ENCODE measurements around the gene UST.
"Not testable (repeated sequence)": the region's sequence is repeated elsewhere in the genome, so short reads cannot be mapped to it uniquely, and the experiment has no call there.

The UST gene

GRCh38 chr6:148983966-148984365 is 237.1 kb downstream of the UST start:
- no peak for DNase-seq

DNA sequence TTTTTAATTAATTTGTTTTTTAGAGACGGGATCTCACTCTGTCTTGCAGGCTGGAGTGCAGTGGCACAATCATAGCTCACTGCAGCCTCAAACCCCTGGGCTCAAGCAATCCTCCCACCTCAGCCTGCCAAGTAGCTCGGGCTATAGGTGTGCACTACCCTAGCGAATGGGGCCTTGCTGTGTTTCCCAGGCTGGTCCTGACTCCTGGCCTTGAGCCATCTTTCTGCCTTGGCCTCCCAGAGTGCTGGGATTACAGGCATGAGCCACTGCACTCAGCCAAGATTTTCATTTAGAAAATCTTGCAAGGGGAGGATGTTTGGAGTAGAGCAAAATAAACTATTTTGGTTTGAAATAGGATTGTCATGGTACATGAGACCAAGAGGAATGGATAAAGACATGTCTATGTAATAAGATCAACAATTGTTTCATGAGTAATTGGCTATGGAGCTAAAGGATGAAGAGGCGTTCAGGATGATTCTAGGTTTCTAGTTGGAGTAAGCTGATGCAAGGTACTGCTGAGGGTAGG is 237.8 kb downstream of the UST start:
- no peak for DNase-seq

DNA sequence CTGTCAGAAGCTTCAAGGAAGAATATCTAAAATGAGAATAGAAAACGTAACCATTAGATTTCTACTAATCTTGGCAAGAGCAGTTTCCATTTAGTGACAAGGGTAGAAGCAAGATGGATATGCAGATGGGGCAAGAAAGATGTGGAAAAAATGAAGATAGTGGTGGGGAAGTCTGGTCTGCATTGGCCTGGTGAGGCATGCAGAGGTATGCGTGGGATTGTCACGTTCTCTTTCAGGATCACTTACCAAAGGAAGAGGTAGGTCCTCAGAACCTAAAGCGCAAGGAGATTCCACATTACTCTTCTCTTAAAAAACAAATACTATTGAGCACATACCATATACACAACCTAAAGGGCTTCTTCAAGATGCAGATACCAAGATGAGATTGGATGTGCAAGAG is 238.7 kb downstream of the UST start:
- no peak for DNase-seq

GRCh38 chr6:148986608-148987007 is 239.8 kb downstream of the UST start:
- DNase-seq, result no peak

GRCh38 chr6:148987982-148988381 is 241.2 kb downstream of the UST start:
- DNase-seq, result no peak

DNA sequence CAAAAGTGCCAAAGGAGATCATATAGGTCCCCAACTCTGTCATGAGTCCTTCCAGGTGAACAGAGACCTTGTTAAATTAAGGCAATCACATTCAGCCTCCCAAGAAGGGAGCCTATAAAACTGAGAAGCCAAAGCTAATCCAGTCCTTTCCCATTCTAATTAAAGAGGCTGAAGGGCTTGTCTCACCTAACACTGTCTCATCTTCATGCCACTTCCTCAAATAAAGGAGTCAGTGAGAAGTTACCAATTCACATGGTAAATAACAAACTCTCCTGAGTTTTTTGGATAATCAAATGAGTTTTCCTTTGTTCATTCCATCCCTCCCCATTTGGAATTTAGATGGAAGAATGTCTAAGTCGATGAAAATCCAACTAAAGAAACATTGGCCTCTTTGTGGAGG is 242.8 kb downstream of the UST start:
- DNase-seq, result no peak

GRCh38 chr6:148990403-148990802 is 243.6 kb downstream of the UST start:
- no peak for DNase-seq

DNA sequence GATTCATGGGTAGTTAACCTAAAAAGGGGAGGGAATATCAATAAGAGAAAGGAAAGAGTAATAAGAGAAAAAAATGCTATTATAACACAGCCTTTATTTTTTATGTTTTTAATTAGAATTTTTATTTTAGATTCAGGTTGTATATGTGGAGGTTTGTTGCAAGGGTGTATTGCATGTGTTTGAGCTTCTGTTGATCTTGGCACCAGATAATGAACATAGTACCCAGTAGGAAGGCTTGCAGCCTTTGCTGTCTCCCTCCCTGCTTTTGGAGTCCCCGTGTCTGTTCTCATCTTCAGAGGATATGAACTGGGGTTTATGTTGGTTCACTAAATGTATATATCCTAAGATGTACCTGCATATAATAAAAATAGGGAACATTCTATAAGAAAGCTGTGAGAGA is 250.0 kb downstream of the UST start:
- no peak for DNase-seq

DNA sequence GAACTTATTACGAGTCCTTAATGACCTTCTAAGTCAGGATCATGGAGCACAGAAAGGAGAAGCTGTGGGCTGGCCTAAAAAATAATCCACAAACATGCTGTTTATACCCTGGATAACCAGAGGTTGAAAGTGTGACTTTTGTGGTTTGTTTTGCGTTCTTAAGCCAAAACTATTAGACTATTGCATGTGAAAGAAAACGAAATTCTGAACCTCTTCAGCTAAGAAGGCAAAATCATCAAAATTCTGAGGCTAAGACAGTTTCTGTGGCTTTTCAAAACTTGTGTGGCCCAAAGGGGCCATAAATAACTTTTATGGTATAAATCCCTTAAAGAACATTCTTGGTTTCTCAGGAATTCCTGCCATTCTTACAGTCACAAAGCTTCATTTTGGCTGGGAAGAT is 251.0 kb downstream of the UST start:
- DNase-seq, result no peak

- DNase-seq, result no peak
These were observed 251.9 kb downstream of the UST start for GRCh38 chr6:148998704-148999103.

- DNase-seq, result no peak
These were observed 252.7 kb downstream of the UST start for GRCh38 chr6:148999501-148999900.

- no peak for DNase-seq
These were observed 253.2 kb downstream of the UST start for GRCh38 chr6:148999929-149000468.

- no peak for DNase-seq
These were observed 254.6 kb downstream of the UST start for GRCh38 chr6:149001422-149001821.

GRCh38 chr6:149003560-149003959 is 256.7 kb downstream of the UST start:
- DNase-seq, result no peak

GRCh38 chr6:149004664-149005063 is 257.8 kb downstream of the UST start:
- DNase-seq, result no peak

GRCh38 chr6:149006236-149006635 is 259.4 kb downstream of the UST start:
- not testable (repeated sequence) for DNase-seq

DNA sequence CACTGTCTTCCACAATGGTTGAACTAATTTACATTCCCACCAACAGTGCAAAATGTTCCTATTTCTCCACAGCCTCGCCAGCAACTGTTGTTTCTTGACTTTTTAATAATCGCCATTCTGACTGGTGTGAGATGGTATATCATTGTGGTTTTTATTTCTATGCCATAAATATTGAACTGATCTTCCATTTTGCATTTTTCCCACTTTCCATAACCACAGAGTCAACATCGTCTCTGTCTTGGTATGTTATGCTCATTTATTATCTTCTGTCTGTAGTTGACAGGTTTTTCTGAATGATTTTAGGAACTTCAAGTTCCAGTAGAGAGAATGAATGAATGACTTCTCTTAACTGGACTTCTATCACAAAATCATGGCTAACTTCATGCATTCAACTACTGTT is 259.8 kb downstream of the UST start:
- DNase-seq, result no peak

DNA sequence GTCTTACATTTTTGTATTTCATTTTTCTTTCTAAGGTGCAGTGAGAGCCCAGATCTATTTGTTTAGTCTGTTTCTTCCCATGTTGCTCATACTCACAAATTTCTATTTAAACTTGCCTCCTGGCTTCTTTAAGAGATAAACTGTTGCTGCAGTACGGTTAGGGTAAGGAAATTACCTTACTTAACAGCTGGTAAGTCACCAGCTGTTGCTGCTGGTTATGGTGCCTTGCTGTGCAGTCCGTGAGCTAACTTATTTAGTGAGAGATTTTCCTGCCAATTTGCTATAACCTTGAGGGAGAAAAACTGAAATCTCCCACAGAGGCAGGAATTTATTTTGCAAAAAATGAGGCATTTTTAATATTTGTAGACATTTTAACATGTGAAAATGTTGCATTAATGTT is 261.0 kb downstream of the UST start:
- no peak for DNase-seq

- no peak for DNase-seq
These were observed 261.9 kb downstream of the UST start for GRCh38 chr6:149008741-149009140.

GRCh38 chr6:149012040-149012545 is 265.3 kb downstream of the UST start:
- DNase-seq, result no peak

- DNase-seq, result no peak
These were observed 266.9 kb downstream of the UST start for GRCh38 chr6:149013586-149014344.

DNA sequence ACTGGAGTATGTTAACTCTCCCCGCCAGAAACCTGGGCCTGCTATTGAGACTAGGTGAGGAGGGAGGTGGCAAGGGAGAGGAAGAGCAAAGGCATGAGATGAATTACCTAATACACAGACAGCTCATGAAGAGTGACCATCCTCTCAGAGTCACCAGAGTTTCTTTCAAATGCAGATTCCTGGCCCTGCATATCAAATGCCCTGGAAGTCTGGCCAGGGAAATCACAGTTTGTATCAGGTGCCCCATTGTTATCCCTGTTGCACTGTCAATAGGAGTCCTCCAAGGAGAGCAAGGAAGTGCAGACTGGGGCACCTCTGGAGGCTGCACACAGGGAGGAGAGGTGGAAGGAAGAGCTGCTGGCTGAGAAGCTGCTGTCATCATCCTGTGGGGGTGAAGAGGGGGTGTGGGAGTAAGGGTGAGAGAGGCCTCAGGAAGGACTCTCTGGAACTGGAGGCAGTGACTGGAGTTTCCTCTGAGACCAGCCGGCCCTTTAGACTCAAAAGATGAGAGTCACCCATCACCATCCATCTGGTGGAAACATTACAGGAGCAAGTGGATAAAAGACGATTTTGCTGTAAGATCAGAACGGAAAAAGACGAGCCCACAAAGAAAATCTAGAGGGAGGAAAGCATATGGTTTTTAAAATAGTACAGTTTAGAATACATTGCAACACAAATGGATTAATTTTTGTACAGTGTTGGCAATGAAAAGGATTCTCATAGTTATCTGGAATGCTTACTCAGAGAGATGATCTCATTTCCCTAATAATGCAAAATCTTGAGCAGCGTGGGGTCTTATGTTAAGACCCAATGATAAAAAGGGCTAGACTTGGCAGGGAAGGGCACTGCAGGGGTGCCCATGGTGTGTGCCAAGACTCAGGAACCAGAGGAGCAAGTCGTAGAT is 268.1 kb downstream of the UST start:
- DNase-seq, result no peak

Measured in NCI-H774 (cell line).